ENCODE data around the gene TBXA2R. TPM values are rescaled to one million over a fixed set of nuclear protein-coding genes. Genes with fewer than 3 reads are reported as not detected.

TBXA2R gene
- total RNA-seq, 1 donor, result 4.3 TPM

DNA sequence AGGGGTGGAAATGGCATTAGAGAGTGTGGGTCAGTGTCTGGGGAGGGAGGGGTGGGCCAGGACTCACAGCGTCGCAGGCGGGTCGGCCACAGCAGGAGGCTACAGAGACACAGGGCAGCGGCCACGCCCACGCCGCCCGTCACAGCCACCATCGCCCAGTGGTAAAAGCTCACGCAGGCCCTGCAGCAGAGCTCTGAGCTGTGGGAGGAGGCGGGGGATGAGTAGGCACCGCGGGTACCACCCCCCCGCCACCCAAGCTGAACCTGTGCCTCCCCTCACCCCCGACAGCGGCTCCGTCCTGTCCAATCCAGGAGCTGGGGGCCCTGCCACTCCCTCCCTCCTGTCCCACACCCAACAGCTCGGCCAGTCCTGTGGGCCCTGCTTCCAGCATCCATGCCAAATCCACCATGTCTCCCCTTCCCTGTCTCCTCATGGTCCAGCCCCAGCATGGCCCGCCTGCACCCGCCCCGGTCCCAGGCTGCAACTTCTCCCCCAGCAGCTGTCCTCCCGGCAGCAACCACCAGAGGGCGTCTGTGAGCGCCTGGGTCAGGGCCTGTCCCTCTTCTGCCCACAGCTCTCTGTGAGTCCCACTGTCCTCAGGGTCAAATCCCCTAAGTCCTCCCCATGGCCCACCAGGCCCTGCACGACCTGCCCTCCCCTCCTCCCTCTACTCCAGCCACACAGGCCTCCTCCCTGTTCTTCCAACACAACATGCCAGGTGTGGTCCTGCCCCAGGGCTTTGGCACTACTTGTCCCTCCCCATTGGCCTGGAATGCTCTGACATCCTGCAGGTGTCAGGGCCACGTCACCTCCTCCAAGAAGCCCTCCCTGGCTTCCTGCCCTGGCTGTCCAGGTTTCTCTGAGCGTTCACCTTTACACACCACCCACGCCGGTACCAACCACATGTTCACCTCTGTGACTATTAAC is 61.7 kb downstream of the TBXA2R start:
- no peak overlapping the region for H3K4me3 ChIP-seq (ENCODE audit: low read depth, low read length)
- DNase-seq (ENCODE audit: low read depth), result peak; percentile 46
- TF ChIP-seq, protein P1, sequence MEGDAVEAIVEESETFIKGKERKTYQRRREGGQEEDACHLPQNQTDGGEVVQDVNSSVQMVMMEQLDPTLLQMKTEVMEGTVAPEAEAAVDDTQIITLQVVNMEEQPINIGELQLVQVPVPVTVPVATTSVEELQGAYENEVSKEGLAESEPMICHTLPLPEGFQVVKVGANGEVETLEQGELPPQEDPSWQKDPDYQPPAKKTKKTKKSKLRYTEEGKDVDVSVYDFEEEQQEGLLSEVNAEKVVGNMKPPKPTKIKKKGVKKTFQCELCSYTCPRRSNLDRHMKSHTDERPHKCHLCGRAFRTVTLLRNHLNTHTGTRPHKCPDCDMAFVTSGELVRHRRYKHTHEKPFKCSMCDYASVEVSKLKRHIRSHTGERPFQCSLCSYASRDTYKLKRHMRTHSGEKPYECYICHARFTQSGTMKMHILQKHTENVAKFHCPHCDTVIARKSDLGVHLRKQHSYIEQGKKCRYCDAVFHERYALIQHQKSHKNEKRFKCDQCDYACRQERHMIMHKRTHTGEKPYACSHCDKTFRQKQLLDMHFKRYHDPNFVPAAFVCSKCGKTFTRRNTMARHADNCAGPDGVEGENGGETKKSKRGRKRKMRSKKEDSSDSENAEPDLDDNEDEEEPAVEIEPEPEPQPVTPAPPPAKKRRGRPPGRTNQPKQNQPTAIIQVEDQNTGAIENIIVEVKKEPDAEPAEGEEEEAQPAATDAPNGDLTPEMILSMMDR (IDR thresholded peaks at IDR 0.05; ENCODE audit: insufficient read depth, low read depth, low read length), result peak; percentile 89

Small RNA genes within 50 kb of the gene (small RNA-seq; reads per million reads assigned to genes)
- gene AC005786.1, result not detected

Other genes starting within 250 kb of the TBXA2R start
- gene NFIC, start 240.3 kb downstream of the TBXA2R start, total RNA-seq, result 42.7 and 56.0 TPM in 2 replicates
- not detected in 2 replicates for gene SMIM24, start 126.3 kb downstream of the TBXA2R start, total RNA-seq
- not detected in 2 replicates for gene SMIM44, start 123.4 kb downstream of the TBXA2R start, total RNA-seq
- gene DOHH, start 106.2 kb downstream of the TBXA2R start, total RNA-seq, result 10.4 and 11.6 TPM in 2 replicates
- gene FZR1, start 100.6 kb downstream of the TBXA2R start, total RNA-seq, result 37.6 and 40.3 TPM in 2 replicates
- gene TEKTIP1, start 67.7 kb downstream of the TBXA2R start, total RNA-seq, result not detected in 2 replicates
- 137 and 139 TPM in 2 replicates for gene MFSD12, start 49.3 kb downstream of the TBXA2R start, total RNA-seq
- gene HMG20B, start 33.9 kb downstream of the TBXA2R start, total RNA-seq, result 72.5 and 124 TPM in 2 replicates
- 0.32 and 0.43 TPM in 2 replicates for gene GIPC3, start 21.4 kb downstream of the TBXA2R start, total RNA-seq
- 17.7 and 24.8 TPM in 2 replicates for gene CACTIN, start 19.9 kb upstream of the TBXA2R start, total RNA-seq
- 40.6 and 46.2 TPM in 2 replicates for gene PIP5K1C, start 93.6 kb upstream of the TBXA2R start, total RNA-seq
- not detected in 2 replicates for gene TJP3, start 101.5 kb upstream of the TBXA2R start, total RNA-seq
- gene APBA3, start 154.8 kb upstream of the TBXA2R start, total RNA-seq, result 19.4 and 22.2 TPM in 2 replicates
- 48.4 and 64.1 TPM in 2 replicates for gene MRPL54, start 155.8 kb upstream of the TBXA2R start, total RNA-seq
- not detected in 2 replicates for gene RAX2, start 165.4 kb upstream of the TBXA2R start, total RNA-seq
- gene MATK, start 179.5 kb upstream of the TBXA2R start, total RNA-seq, result not detected in 2 replicates

Measured in fibroblast of villous mesenchyme (primary cell).